Stimulated activated CD4-positive, alpha-beta T cell treated with anti-CD3 and anti-CD28 coated beads, Interleukin-12 subunit alpha, Interleukin-12 subunit beta, amount 100 ng/mL, for 4 hours (primary cell): ENCODE measurements around the gene SUSD3.

Source experiments
- DNase-seq: peaks from one replicate; pipeline ENCODE4 v3.0.0-alpha.2; 2020

Gene SUSD3

GRCh38 chr9:93127395-93127911, 69.0 kb downstream of the SUSD3 start:
- no peak for DNase-seq

- no peak for DNase-seq
Observed at GRCh38 chr9:93128011-93128714, 69.7 kb downstream of the SUSD3 start.

GRCh38 chr9:93128715-93129224, 70.3 kb downstream of the SUSD3 start:
- no peak for DNase-seq

- no peak for DNase-seq
Observed at GRCh38 chr9:93129286-93129685, 70.8 kb downstream of the SUSD3 start.

GRCh38 chr9:93129691-93130500, 71.4 kb downstream of the SUSD3 start:
- no peak for DNase-seq

- no peak for DNase-seq
Observed at GRCh38 chr9:93130861-93131481, 72.5 kb downstream of the SUSD3 start.

GRCh38 chr9:93131599-93132286, 73.2 kb downstream of the SUSD3 start:
- DNase-seq: no peak

GRCh38 chr9:93132287-93132927, 73.9 kb downstream of the SUSD3 start:
- no peak for DNase-seq

GRCh38 chr9:93132946-93133680, 74.6 kb downstream of the SUSD3 start:
- DNase-seq: no peak

GRCh38 chr9:93133681-93134014, 75.1 kb downstream of the SUSD3 start:
- DNase-seq: no peak

GRCh38 chr9:93134015-93134739, 75.7 kb downstream of the SUSD3 start, which contains the start of gene NINJ1:
Gene NINJ1, minus strand, starts transcription at chr9:93134251. Its CDS starts 34 bp downstream, at chr9:93134217.
- DNase-seq: peak; percentile 82
